GM18499 (cell line): ENCODE results near the gene LAMB3.

ENCODE experiments used
- ATAC-seq: cut with Tn5 transposase; IDR thresholded peaks from one replicate; pipeline ENCODE4 v1.9.1; 2021; ENCODE audit warnings: moderate number of reproducible peaks; ENCODE audit not compliant: insufficient read depth, unreplicated experiment

Gene LAMB3

GRCh38 chr1:209619696-209620486, 32.3 kb downstream of the LAMB3 start:
- no peak for ATAC-seq

- no peak for ATAC-seq
These were observed 33.3 kb downstream of the LAMB3 start for GRCh38 chr1:209618756-209619420.

- no peak for ATAC-seq
These were observed 33.9 kb downstream of the LAMB3 start for GRCh38 chr1:209618291-209618690.

GRCh38 chr1:209617755-209618154, 34.5 kb downstream of the LAMB3 start:
- ATAC-seq = no peak

- no peak for ATAC-seq
These were observed 35.1 kb downstream of the LAMB3 start for GRCh38 chr1:209617047-209617673.

- no peak for ATAC-seq
These were observed 35.7 kb downstream of the LAMB3 start for GRCh38 chr1:209616366-209617046.

- ATAC-seq = no peak
These were observed 37.3 kb downstream of the LAMB3 start for GRCh38 chr1:209614906-209615305.

- no peak for ATAC-seq
These were observed 38.1 kb downstream of the LAMB3 start for GRCh38 chr1:209614151-209614420.

- ATAC-seq = no peak
These were observed 38.6 kb downstream of the LAMB3 start for GRCh38 chr1:209613400-209614150.

GRCh38 chr1:209612646-209613399, 39.4 kb downstream of the LAMB3 start:
- ATAC-seq = no peak

GRCh38 chr1:209611771-209612570, 40.3 kb downstream of the LAMB3 start:
- ATAC-seq = no peak

- no peak for ATAC-seq
These were observed 41.7 kb downstream of the LAMB3 start for GRCh38 chr1:209610631-209610905.

- no peak for ATAC-seq
These were observed 42.2 kb downstream of the LAMB3 start for GRCh38 chr1:209609791-209610630.

- no peak for ATAC-seq
These were observed 43.0 kb downstream of the LAMB3 start for GRCh38 chr1:209609041-209609790.

- peak; percentile 8 for ATAC-seq
These were observed 44.4 kb downstream of the LAMB3 start for GRCh38 chr1:209607795-209608178.

- ATAC-seq = peak; percentile 88
These were observed 45.0 kb downstream of the LAMB3 start for GRCh38 chr1:209607102-209607794.

GRCh38 chr1:209603877-209604276, 48.3 kb downstream of the LAMB3 start:
- no peak for ATAC-seq
